Panc1 (cell line): Measurements from ENCODE around the gene SMARCAD1. TPM values are rescaled to one million over a fixed set of nuclear protein-coding genes. Genes with fewer than 3 reads are reported as not detected.

Experiments
- ATAC-seq: fragments of 200-7000 bp; cut with Tn5 transposase; 2 replicates; pipeline ENCODE4 v1.9.1; 2020; ENCODE audit warnings: mild to moderate bottlenecking, moderate library complexity
- BruUV-seq: library from RNA; stranded (reverse); fragments of 400-500 nt; replicated peaks from 2 replicates; lab custom pipeline; 2021; lab: Mats Ljungman, UMichigan
- CTCF ChIA-PET: fragments of 300-600 bp; sonication (Branson Sonifier 250); formaldehyde crosslinking; loops from one replicate; lab custom pipeline; 2022; ENCODE audit warnings: antibody characterized with exemption; lab: Charles Lee
- POLR2A ChIA-PET: fragments of 300-600 bp; sonication (Branson Sonifier 250); formaldehyde crosslinking; loops from one replicate; lab custom pipeline; 2022; ENCODE audit warnings: antibody characterized with exemption; lab: Charles Lee
- DNase-seq: peaks from one replicate; pipeline ENCODE4 v3.0.0-alpha.2; 2010; ENCODE audit warnings: low read depth, low spot score
- H3K27ac ChIP-seq: 2 replicates; pipeline ENCODE4 v1.5.1; 2011; ENCODE audit warnings: mild to moderate bottlenecking, low read length, inconsistent platforms
- H3K27me3 ChIP-seq: fragments of 200-500 bp; sonication (Bioruptor generic); 2 replicates; pipeline ENCODE4 v1.6.0; 2014; ENCODE audit warnings: low read length, inconsistent platforms; ENCODE audit not compliant: control insufficient read depth, insufficient read depth
- H3K36me3 ChIP-seq: fragments of 200-500 bp; sonication (Bioruptor generic); 2 replicates; pipeline ENCODE4 v1.5.1; 2014; ENCODE audit warnings: inconsistent platforms, mild to moderate bottlenecking, low read length, moderate library complexity; ENCODE audit not compliant: control insufficient read depth, insufficient read depth
- H3K4me1 ChIP-seq: 2 replicates; pipeline ENCODE4 v1.5.1; 2011; ENCODE audit warnings: inconsistent platforms, mild to moderate bottlenecking, low read length, moderate library complexity; ENCODE audit not compliant: control insufficient read depth, insufficient read depth
- H3K4me3 ChIP-seq, 2 experiments: 2 replicates each; pipeline ENCODE4 v1.5.1; 2011 to 2012; ENCODE audit warnings: low read depth in 2 of 2, low read length in 2 of 2, mild to moderate bottlenecking in 2 of 2, inconsistent platforms in 1 of 2, moderate library complexity in 1 of 2
- H3K9me3 ChIP-seq: fragments of 200-500 bp; sonication (Bioruptor generic); 2 replicates; pipeline ENCODE4 v1.5.1; 2014; ENCODE audit warnings: low read depth, mild to moderate bottlenecking, inconsistent platforms, low read length, moderate library complexity; ENCODE audit not compliant: control insufficient read depth, insufficient read depth
- POLR2AphosphoS5 ChIP-seq: IDR thresholded peaks from 2 replicates; pipeline ENCODE4 v1.6.1; 2012; ENCODE audit warnings: mild to moderate bottlenecking, low read depth, low read length, moderate library complexity
- SIN3A ChIP-seq: IDR thresholded peaks from 2 replicates; pipeline ENCODE4 v1.6.1; 2012; ENCODE audit warnings: low read depth, mild to moderate bottlenecking, low read length, moderate library complexity, borderline replicate concordance; ENCODE audit not compliant: insufficient read depth
- TCF7L2 ChIP-seq: IDR thresholded peaks from 2 replicates; pipeline ENCODE4 v1.6.1; 2011; ENCODE audit warnings: mild to moderate bottlenecking, low read depth, low read length, inconsistent platforms
- in situ Hi-C: cut with HindIII; loops from 2 replicates; pipeline ENCODE4 v1.10.0; 2016; ENCODE audit warnings: low sequenced_read_pairs, low pct_unique_long_range_greater_than_20kb
- intact Hi-C: fragments of 100-400 bp; cut with micrococcal nuclease; formaldehyde crosslinking; loops from one replicate; pipeline ENCODE4 v1.10.0; 2022; ENCODE audit not compliant: unreplicated experiment
- total RNA-seq: library from RNA; stranded (reverse); gene quantifications from one replicate; pipeline ENCODE4 v1.2.1, GENCODE V29; 2021; ENCODE audit not compliant: unreplicated experiment
- TF ChIP-seq, protein P1 (sequence below): fragments of 450-650 bp; IDR thresholded peaks from 2 replicates; pipeline ENCODE4 v1.5.1; 2017; ENCODE audit warnings: mild to moderate bottlenecking
- TF ChIP-seq, protein P2 (sequence below), 2 experiments: IDR thresholded peaks; 2 replicates each; pipeline ENCODE4 v1.6.1; 2011 to 2012; ENCODE audit warnings: low read depth in 2 of 2, control low read depth in 1 of 2, low read length in 1 of 2, mild to moderate bottlenecking in 1 of 2, moderate library complexity in 1 of 2; ENCODE audit not compliant: insufficient read depth in 1 of 2

Gene SMARCAD1
- total RNA-seq, 1 experiment from 2014 or later: 20.7 TPM

- Histone ChIP-seq H3K9me3 (no peaks in the 10 kb centered on the region), H3K27ac (no peak overlapping the region), H3K27me3 (no peaks in the 10 kb centered on the region), H3K4me1 (no peaks in the 10 kb centered on the region), H3K36me3 (no peaks in the 10 kb centered on the region), H3K4me3 (no peak overlapping the region)
- in situ Hi-C loops: no loop called here
- TF ChIP-seq, protein P1, sequence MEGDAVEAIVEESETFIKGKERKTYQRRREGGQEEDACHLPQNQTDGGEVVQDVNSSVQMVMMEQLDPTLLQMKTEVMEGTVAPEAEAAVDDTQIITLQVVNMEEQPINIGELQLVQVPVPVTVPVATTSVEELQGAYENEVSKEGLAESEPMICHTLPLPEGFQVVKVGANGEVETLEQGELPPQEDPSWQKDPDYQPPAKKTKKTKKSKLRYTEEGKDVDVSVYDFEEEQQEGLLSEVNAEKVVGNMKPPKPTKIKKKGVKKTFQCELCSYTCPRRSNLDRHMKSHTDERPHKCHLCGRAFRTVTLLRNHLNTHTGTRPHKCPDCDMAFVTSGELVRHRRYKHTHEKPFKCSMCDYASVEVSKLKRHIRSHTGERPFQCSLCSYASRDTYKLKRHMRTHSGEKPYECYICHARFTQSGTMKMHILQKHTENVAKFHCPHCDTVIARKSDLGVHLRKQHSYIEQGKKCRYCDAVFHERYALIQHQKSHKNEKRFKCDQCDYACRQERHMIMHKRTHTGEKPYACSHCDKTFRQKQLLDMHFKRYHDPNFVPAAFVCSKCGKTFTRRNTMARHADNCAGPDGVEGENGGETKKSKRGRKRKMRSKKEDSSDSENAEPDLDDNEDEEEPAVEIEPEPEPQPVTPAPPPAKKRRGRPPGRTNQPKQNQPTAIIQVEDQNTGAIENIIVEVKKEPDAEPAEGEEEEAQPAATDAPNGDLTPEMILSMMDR: peak; percentile 58; the same call in 1 of the 2 replicates
- TF ChIP-seq, protein P2, sequence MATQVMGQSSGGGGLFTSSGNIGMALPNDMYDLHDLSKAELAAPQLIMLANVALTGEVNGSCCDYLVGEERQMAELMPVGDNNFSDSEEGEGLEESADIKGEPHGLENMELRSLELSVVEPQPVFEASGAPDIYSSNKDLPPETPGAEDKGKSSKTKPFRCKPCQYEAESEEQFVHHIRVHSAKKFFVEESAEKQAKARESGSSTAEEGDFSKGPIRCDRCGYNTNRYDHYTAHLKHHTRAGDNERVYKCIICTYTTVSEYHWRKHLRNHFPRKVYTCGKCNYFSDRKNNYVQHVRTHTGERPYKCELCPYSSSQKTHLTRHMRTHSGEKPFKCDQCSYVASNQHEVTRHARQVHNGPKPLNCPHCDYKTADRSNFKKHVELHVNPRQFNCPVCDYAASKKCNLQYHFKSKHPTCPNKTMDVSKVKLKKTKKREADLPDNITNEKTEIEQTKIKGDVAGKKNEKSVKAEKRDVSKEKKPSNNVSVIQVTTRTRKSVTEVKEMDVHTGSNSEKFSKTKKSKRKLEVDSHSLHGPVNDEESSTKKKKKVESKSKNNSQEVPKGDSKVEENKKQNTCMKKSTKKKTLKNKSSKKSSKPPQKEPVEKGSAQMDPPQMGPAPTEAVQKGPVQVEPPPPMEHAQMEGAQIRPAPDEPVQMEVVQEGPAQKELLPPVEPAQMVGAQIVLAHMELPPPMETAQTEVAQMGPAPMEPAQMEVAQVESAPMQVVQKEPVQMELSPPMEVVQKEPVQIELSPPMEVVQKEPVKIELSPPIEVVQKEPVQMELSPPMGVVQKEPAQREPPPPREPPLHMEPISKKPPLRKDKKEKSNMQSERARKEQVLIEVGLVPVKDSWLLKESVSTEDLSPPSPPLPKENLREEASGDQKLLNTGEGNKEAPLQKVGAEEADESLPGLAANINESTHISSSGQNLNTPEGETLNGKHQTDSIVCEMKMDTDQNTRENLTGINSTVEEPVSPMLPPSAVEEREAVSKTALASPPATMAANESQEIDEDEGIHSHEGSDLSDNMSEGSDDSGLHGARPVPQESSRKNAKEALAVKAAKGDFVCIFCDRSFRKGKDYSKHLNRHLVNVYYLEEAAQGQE (IDR thresholded peaks at IDR 0.05; ENCODE audit: insufficient read depth in 1 of 2, low read depth in 2 of 2, low read length in 1 of 2): no peak
- no peak for TF ChIP-seq TCF7L2
- no peak for TF ChIP-seq POLR2AphosphoS5
- ATAC-seq (no peak), DNase-seq (peak; percentile 8)
- POLR2A ChIA-PET: no interaction called here
- CTCF ChIA-PET: no interaction called here
- BruUV-seq: no TSS peak
- intact Hi-C loops: loop anchor here (2.0 kb wide), 1 partner anchor 86 kb away; no protein-coding TSS in a partner anchor
Measured at GRCh38 chr4:94304365-94304971, 96.8 kb downstream of the SMARCAD1 start.

GRCh38 chr4:94305466-94306225 is 98.0 kb downstream of the SMARCAD1 start:
- ATAC-seq (no peak), DNase-seq (no peak)
- no peaks in the 10 kb centered on the region for H3K27me3 ChIP-seq
- no peaks in the 10 kb centered on the region for H3K4me1 ChIP-seq
- intact Hi-C loops: loop anchor here (2.0 kb wide), 1 partner anchor 85 kb away; no protein-coding TSS in a partner anchor
- in situ Hi-C loops: no loop called here
- ChIA-PET POLR2A (no interaction called here), CTCF (no interaction called here)
- H3K27ac ChIP-seq: no peak overlapping the region
- H3K36me3 ChIP-seq: no peaks in the 10 kb centered on the region
- TF ChIP-seq, protein P1: no peak
- TF ChIP-seq SIN3A: no peak
- TF ChIP-seq, protein P2 (IDR thresholded peaks at IDR 0.05; ENCODE audit: insufficient read depth in 1 of 2, low read depth in 2 of 2, low read length in 1 of 2): no peak
- TF ChIP-seq TCF7L2: no peak
- no peak for TF ChIP-seq POLR2AphosphoS5
- H3K9me3 ChIP-seq: no peaks in the 10 kb centered on the region
- no peak overlapping the region for H3K4me3 ChIP-seq
- no TSS peak for BruUV-seq
